ENCODE data around the gene SLC6A12.

- TF ChIP-seq CTCF (conservative IDR thresholded peaks at IDR 0.05; ENCODE audit: low read depth, low read length) (no peak), EZH2phosphoT487 (IDR thresholded peaks at IDR 0.05; ENCODE audit: borderline replicate concordance, low read length) (no peak), EZH2 (IDR thresholded peaks at IDR 0.05; ENCODE audit: low read length, unreplicated experiment) (no peak)
Observed at GRCh38 chr12:227923-228845, 14.2 kb upstream of the SLC6A12 start.
